DOHH2 (cell line): ENCODE data around the gene AJAP1.

ENCODE experiments used
- H3F3A ChIP-seq: fragments of 200-600 bp; sonication (generic), shearing (Covaris generic); 2 replicates; pipeline ENCODE4 v1.6.0; 2016; ENCODE audit warnings: antibody characterized with exemption, mild to moderate bottlenecking; ENCODE audit not compliant: control insufficient read depth, insufficient read depth
- H3K27ac ChIP-seq: fragments of 200-600 bp; sonication (generic); 2 replicates; pipeline ENCODE4 v1.5.1; 2014; ENCODE audit warnings: low read depth, mild to moderate bottlenecking, low read length, moderate library complexity
- H3K27me3 ChIP-seq: fragments of 200-600 bp; sonication (generic); 2 replicates; pipeline ENCODE4 v1.6.1; 2014; ENCODE audit warnings: mild to moderate bottlenecking, low read length, mixed read lengths; ENCODE audit not compliant: control insufficient read depth
- H3K36me3 ChIP-seq: fragments of 200-600 bp; sonication (generic); 2 replicates; pipeline ENCODE4 v1.6.1; 2014; ENCODE audit warnings: mild to moderate bottlenecking, low read length, moderate library complexity, mixed read lengths; ENCODE audit not compliant: control insufficient read depth
- H3K4me1 ChIP-seq: fragments of 200-600 bp; sonication (generic); 2 replicates; pipeline ENCODE4 v1.6.1; 2014; ENCODE audit warnings: mild to moderate bottlenecking, low read length, mixed read lengths; ENCODE audit not compliant: control insufficient read depth
- H3K4me2 ChIP-seq: fragments of 200-600 bp; sonication (generic); 2 replicates; pipeline ENCODE4 v1.6.0; 2014; ENCODE audit warnings: mild to moderate bottlenecking, low read length, moderate library complexity
- H3K4me3 ChIP-seq: fragments of 200-600 bp; sonication (generic); 2 replicates; pipeline ENCODE4 v1.5.1; 2014; ENCODE audit warnings: mild to moderate bottlenecking, low read length, mixed read lengths
- H3K79me2 ChIP-seq: fragments of 200-600 bp; sonication (generic); 2 replicates; pipeline ENCODE4 v1.6.1; 2014; ENCODE audit warnings: mild to moderate bottlenecking, low read length, mixed read lengths; ENCODE audit not compliant: control insufficient read depth
- H3K9me2 ChIP-seq: fragments of 200-600 bp; sonication (generic); replicated peaks from 2 replicates; pipeline ENCODE4 v1.6.1; 2014; ENCODE audit warnings: mild to moderate bottlenecking, low read length, mixed read lengths; ENCODE audit not compliant: control insufficient read depth
- H3K9me3 ChIP-seq: fragments of 200-600 bp; sonication (generic); 2 replicates; pipeline ENCODE4 v1.6.1; 2014; ENCODE audit warnings: antibody characterized with exemption, low read length, mixed read lengths; ENCODE audit not compliant: control insufficient read depth, insufficient read depth
- H4K20me1 ChIP-seq: fragments of 200-600 bp; sonication (generic); 2 replicates; pipeline ENCODE4 v1.6.0; 2014; ENCODE audit warnings: low read depth, mild to moderate bottlenecking, antibody characterized with exemption, low read length, moderate library complexity; ENCODE audit not compliant: control insufficient read depth, insufficient read depth
- EZH2phosphoT487 ChIP-seq: fragments of 200-600 bp; sonication (generic); IDR thresholded peaks from 2 replicates; pipeline ENCODE4 v1.6.1; 2017; ENCODE audit warnings: borderline replicate concordance, mild to moderate bottlenecking, antibody characterized with exemption, low read length, moderate library complexity, mixed read lengths
- TF ChIP-seq, protein P1 (sequence below): fragments of 200-600 bp; sonication (generic); IDR thresholded peaks from one replicate; pipeline ENCODE4 v1.5.1; 2014; ENCODE audit warnings: antibody characterized with exemption, mild to moderate bottlenecking, low read depth, low read length; ENCODE audit not compliant: poor library complexity, severe bottlenecking

Gene AJAP1

DNA sequence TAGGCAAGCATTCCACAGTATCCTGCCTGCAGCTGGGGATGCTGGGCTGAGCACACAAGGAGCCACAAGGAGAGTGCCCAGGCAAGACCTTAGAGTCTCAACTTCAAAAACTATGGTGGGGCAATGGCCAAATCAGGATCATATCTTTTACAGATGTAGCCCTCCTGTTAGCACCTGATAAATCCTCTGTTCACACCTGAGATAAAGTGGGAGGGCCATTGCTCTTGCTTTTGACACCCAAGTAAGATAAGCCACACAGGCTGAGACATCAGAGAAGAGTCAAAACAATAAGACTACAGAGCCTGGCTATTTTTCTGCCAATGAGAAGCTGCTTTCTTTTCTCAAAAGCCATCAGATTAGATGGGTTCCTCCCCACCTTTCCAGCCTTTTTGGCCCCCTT is 148.9 kb downstream of the AJAP1 start:
- H3K4me3 ChIP-seq, result no peak overlapping the region
- H3K9me2 ChIP-seq, result no peaks in the 10 kb centered on the region
- TF ChIP-seq, protein P1, sequence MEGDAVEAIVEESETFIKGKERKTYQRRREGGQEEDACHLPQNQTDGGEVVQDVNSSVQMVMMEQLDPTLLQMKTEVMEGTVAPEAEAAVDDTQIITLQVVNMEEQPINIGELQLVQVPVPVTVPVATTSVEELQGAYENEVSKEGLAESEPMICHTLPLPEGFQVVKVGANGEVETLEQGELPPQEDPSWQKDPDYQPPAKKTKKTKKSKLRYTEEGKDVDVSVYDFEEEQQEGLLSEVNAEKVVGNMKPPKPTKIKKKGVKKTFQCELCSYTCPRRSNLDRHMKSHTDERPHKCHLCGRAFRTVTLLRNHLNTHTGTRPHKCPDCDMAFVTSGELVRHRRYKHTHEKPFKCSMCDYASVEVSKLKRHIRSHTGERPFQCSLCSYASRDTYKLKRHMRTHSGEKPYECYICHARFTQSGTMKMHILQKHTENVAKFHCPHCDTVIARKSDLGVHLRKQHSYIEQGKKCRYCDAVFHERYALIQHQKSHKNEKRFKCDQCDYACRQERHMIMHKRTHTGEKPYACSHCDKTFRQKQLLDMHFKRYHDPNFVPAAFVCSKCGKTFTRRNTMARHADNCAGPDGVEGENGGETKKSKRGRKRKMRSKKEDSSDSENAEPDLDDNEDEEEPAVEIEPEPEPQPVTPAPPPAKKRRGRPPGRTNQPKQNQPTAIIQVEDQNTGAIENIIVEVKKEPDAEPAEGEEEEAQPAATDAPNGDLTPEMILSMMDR, result no peak
- H3K4me2 ChIP-seq, result no peak overlapping the region
- no peaks in the 10 kb centered on the region for H4K20me1 ChIP-seq
- peaks cover 7% of the 10 kb centered on the region; the same call in 1 of the 2 replicates for H3K27me3 ChIP-seq
- no peak overlapping the region for H3K27ac ChIP-seq
- H3K36me3 ChIP-seq, result no peaks in the 10 kb centered on the region
- no peaks in the 10 kb centered on the region for H3K9me3 ChIP-seq
- no peaks in the 10 kb centered on the region for H3K79me2 ChIP-seq
- H3K4me1 ChIP-seq, result no peaks in the 10 kb centered on the region
- no peaks in the 10 kb centered on the region for H3F3A ChIP-seq

DNA sequence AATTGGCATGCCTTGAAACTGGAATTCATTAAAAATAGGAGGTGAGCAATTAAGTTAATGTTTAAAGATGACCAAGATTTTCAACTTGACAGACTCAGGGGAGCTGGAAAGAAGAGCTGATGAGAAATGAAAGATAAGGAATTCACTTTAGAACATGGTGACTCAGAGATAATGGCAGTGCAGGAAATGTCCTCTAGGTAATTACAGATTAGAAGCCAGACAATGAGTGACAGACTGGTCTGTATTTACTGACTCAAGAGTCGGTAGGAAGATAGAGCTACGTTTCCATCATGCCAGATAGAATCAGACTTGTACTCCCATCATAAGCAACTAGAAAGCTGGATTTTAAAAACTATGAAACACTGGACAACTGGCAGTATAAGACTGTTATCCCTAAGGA is 151.6 kb downstream of the AJAP1 start:
- Histone ChIP-seq H3F3A (no peaks in the 10 kb centered on the region), H3K79me2 (no peaks in the 10 kb centered on the region), H3K27me3 (peaks cover 7% of the 10 kb centered on the region; the same call in 1 of the 2 replicates), H3K9me3 (no peaks in the 10 kb centered on the region), H3K4me2 (no peak overlapping the region), H4K20me1 (no peaks in the 10 kb centered on the region), H3K27ac (no peak overlapping the region), H3K9me2 (no peaks in the 10 kb centered on the region), H3K36me3 (no peaks in the 10 kb centered on the region), H3K4me3 (no peak overlapping the region), H3K4me1 (no peaks in the 10 kb centered on the region)
- TF ChIP-seq, protein P1, result no peak
- no peak for TF ChIP-seq EZH2phosphoT487

DNA sequence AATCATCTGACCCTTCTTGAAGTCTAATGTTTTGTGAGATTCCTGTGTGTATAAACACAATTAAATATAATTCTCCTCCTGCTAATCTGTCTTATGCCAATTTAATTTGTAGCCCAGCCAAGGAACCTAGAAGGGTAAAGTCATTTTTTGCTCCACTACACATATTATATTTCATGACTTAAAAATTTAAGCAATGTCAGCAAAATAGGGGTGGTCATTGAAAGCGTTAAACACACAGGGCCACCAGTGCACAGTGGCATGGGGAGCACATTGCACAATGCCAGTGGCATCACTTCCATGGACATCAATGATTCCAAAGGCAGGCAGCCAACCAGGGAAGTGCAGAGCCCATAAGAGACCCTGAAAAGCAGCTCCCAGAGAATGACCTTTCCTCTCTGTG is 166.1 kb downstream of the AJAP1 start:
- no peak for TF ChIP-seq EZH2phosphoT487
- TF ChIP-seq, protein P1, result no peak
- no peaks in the 10 kb centered on the region for H4K20me1 ChIP-seq

DNA sequence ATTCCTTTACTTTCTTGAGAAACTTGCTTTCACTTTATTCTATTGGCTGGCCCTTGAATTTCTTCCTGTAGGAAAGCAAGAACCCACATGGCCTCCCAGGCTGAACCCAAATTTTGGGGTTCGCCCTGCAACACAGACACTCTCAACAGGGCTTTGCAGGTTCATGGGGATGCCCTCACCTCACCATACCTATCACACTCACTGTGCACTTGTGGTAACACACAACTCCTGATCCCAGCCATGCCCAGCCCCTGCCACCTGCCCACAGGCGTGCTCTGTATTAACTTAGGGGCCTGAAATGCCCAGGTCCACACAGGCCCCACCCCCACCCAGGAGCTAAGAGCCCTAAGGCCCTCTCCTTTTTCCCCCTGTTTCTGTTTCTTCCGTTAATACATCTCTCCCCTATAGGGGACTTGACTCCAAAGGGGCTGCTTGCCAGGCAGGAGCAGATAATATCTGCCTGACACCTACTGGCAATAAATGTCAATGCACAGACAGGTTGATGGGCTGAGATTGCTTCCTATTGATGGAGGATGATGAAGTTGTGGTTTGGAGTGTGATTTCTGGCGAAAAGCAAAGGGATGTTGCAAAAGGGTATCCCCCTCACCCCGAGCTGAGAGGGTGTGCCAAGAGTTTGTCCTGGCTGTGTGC is 171.5 kb downstream of the AJAP1 start:
- Histone ChIP-seq H4K20me1 (no peaks in the 10 kb centered on the region), H3K27me3 (no peaks in the 10 kb centered on the region), H3K36me3 (no peaks in the 10 kb centered on the region), H3K9me3 (no peaks in the 10 kb centered on the region), H3K4me3 (no peak overlapping the region), H3K4me1 (no peaks in the 10 kb centered on the region), H3K9me2 (no peaks in the 10 kb centered on the region), H3F3A (no peaks in the 10 kb centered on the region), H3K4me2 (no peak overlapping the region), H3K79me2 (no peaks in the 10 kb centered on the region), H3K27ac (no peak overlapping the region)
- no peak for TF ChIP-seq EZH2phosphoT487
- TF ChIP-seq, protein P1, result peak; percentile 68

More for the DNA sequence above, 166.1 kb downstream of the AJAP1 start:
- no peak overlapping the region for H3K4me3 ChIP-seq
- no peak overlapping the region for H3K4me2 ChIP-seq
- no peak overlapping the region for H3K27ac ChIP-seq
- no peaks in the 10 kb centered on the region for H3K9me2 ChIP-seq
- H3K9me3 ChIP-seq, result no peaks in the 10 kb centered on the region
- H3K36me3 ChIP-seq, result no peaks in the 10 kb centered on the region
- no peaks in the 10 kb centered on the region for H3K79me2 ChIP-seq
- no peaks in the 10 kb centered on the region for H3K4me1 ChIP-seq
- no peaks in the 10 kb centered on the region for H3F3A ChIP-seq
- H3K27me3 ChIP-seq, result no peaks in the 10 kb centered on the region
